ENCODE measurements around the gene SLC30A2. TPM values are rescaled to one million over a fixed set of nuclear protein-coding genes. Genes with fewer than 3 reads are reported as not detected.

The SLC30A2 gene
- total RNA-seq, 2 experiments from 2014 or later, result not detected

- intact Hi-C loops (cut with DNase I, micrococcal nuclease), result no loop called here
- CTCF ChIA-PET, result interaction anchor here (1.1 kb wide), 1 partner anchor 22 kb away, joined by 3 read pairs; no protein-coding TSS in a partner anchor
- no peaks in the 10 kb centered on the region for H3K4me1 Mint-ChIP-seq
- H3K4me3 Mint-ChIP-seq, result no peak overlapping the region
- POLR2A ChIA-PET, result no interaction called here
- H3K27ac Mint-ChIP-seq, result no peak overlapping the region
- H3K36me3 Mint-ChIP-seq (ENCODE audit: low read depth), result no peaks in the 10 kb centered on the region
- peaks cover 17% of the 10 kb centered on the region for H3K27me3 Mint-ChIP-seq
- no peaks in the 10 kb centered on the region for H3K9me3 Mint-ChIP-seq (ENCODE audit: low read depth)
- DNase-seq, result no peak
- ATAC-seq, result no peak
Observed at GRCh38 chr1:26081267-26082019, 35.5 kb upstream of the SLC30A2 start.

GRCh38 chr1:26079960-26080814, 34.3 kb upstream of the SLC30A2 start:
- Mint-ChIP-seq H3K9me3 (ENCODE audit: low read depth) (no peaks in the 10 kb centered on the region), H3K4me3 (no peak overlapping the region), H3K27me3 (peaks cover 13% of the 10 kb centered on the region), H3K27ac (no peak overlapping the region), H3K4me1 (no peaks in the 10 kb centered on the region), H3K36me3 (ENCODE audit: low read depth) (no peaks in the 10 kb centered on the region)
- DNase-seq (no peak), ATAC-seq (no peak)
- intact Hi-C loops (cut with DNase I, micrococcal nuclease), result no loop called here
- ChIA-PET CTCF (interaction anchor here (0.6 to 1.1 kb wide), 3 partner anchors 23 to 154 kb away, joined by 3 to 4 read pairs (median 4); partner anchors contain the start of gene CEP85), POLR2A (no interaction called here)

GRCh38 chr1:26079178-26079563, 33.3 kb upstream of the SLC30A2 start:
- no peaks in the 10 kb centered on the region for H3K4me1 Mint-ChIP-seq
- no peaks in the 10 kb centered on the region for H3K36me3 Mint-ChIP-seq (ENCODE audit: low read depth)
- ATAC-seq (no peak), DNase-seq (no peak)
- H3K27me3 Mint-ChIP-seq, result peaks cover 9% of the 10 kb centered on the region
- H3K9me3 Mint-ChIP-seq (ENCODE audit: low read depth), result no peaks in the 10 kb centered on the region
- intact Hi-C loops (cut with DNase I, micrococcal nuclease), result no loop called here
- ChIA-PET POLR2A (no interaction called here), CTCF (no interaction called here)
- H3K4me3 Mint-ChIP-seq, result no peak overlapping the region
- H3K27ac Mint-ChIP-seq, result no peak overlapping the region

- Mint-ChIP-seq H3K4me1 (no peaks in the 10 kb centered on the region), H3K27me3 (peaks cover 7% of the 10 kb centered on the region), H3K36me3 (ENCODE audit: low read depth) (no peaks in the 10 kb centered on the region), H3K27ac (no peak overlapping the region), H3K9me3 (ENCODE audit: low read depth) (no peaks in the 10 kb centered on the region), H3K4me3 (no peak overlapping the region)
- ChIA-PET CTCF (interaction anchor here (1.8 kb wide), 1 partner anchor 67 kb away, joined by 5 read pairs; no protein-coding TSS in a partner anchor), POLR2A (no interaction called here)
- no peak for DNase-seq
- intact Hi-C loops (cut with DNase I, micrococcal nuclease), result no loop called here
- no peak for ATAC-seq
Observed at GRCh38 chr1:26078286-26079177, 32.6 kb upstream of the SLC30A2 start.

- intact Hi-C loops (cut with DNase I, micrococcal nuclease), result no loop called here
- Mint-ChIP-seq H3K4me3 (no peak overlapping the region), H3K36me3 (ENCODE audit: low read depth) (no peaks in the 10 kb centered on the region), H3K27ac (no peak overlapping the region), H3K9me3 (ENCODE audit: low read depth) (no peaks in the 10 kb centered on the region), H3K4me1 (no peaks in the 10 kb centered on the region), H3K27me3 (peaks cover 12% of the 10 kb centered on the region)
- ATAC-seq (no peak), DNase-seq (no peak)
- CTCF ChIA-PET, result interaction anchor here (1.8 kb wide), 1 partner anchor 68 kb away, joined by 5 read pairs; no protein-coding TSS in a partner anchor
- POLR2A ChIA-PET, result no interaction called here
Observed at GRCh38 chr1:26077524-26077923, 31.6 kb upstream of the SLC30A2 start.

GRCh38 chr1:26075421-26076144, 29.7 kb upstream of the SLC30A2 start:
- H3K4me3 Mint-ChIP-seq, result no peak overlapping the region
- ATAC-seq, result no peak
- DNase-seq, result no peak
- H3K9me3 Mint-ChIP-seq (ENCODE audit: low read depth), result no peaks in the 10 kb centered on the region
- ChIA-PET CTCF (interaction anchor here (1.1 kb wide), 1 partner anchor 39 kb away, joined by 4 read pairs; no protein-coding TSS in a partner anchor), POLR2A (no interaction called here)
- intact Hi-C loops (cut with DNase I, micrococcal nuclease), result no loop called here
- no peaks in the 10 kb centered on the region for H3K4me1 Mint-ChIP-seq
- peaks cover 17% of the 10 kb centered on the region for H3K27me3 Mint-ChIP-seq
- no peaks in the 10 kb centered on the region for H3K36me3 Mint-ChIP-seq (ENCODE audit: low read depth)
- H3K27ac Mint-ChIP-seq, result no peak overlapping the region

GRCh38 chr1:26072305-26072704, 26.4 kb upstream of the SLC30A2 start:
- Mint-ChIP-seq H3K9me3 (ENCODE audit: low read depth) (no peaks in the 10 kb centered on the region), H3K27me3 (peaks cover 15% of the 10 kb centered on the region), H3K36me3 (ENCODE audit: low read depth) (no peaks in the 10 kb centered on the region), H3K27ac (no peak overlapping the region), H3K4me3 (no peak overlapping the region), H3K4me1 (no peaks in the 10 kb centered on the region)
- ChIA-PET POLR2A (no interaction called here), CTCF (no interaction called here)
- DNase-seq (no peak), ATAC-seq (no peak)
- intact Hi-C loops (cut with DNase I, micrococcal nuclease), result no loop called here

- Mint-ChIP-seq H3K27me3 (peaks cover 12% of the 10 kb centered on the region), H3K27ac (no peak overlapping the region), H3K4me3 (no peak overlapping the region), H3K4me1 (no peaks in the 10 kb centered on the region), H3K9me3 (ENCODE audit: low read depth) (no peaks in the 10 kb centered on the region), H3K36me3 (ENCODE audit: low read depth) (no peaks in the 10 kb centered on the region)
- ATAC-seq (no peak), DNase-seq (no peak)
- POLR2A ChIA-PET, result no interaction called here
- CTCF ChIA-PET, result interaction anchor here (0.8 to 1.4 kb wide), 4 partner anchors 19 to 74 kb away, joined by 3 to 6 read pairs (median 3); no protein-coding TSS in a partner anchor
- intact Hi-C loops (cut with DNase I, micrococcal nuclease), result no loop called here
Observed at GRCh38 chr1:26070963-26071342, 25.0 kb upstream of the SLC30A2 start.

GRCh38 chr1:26070296-26070962, 24.5 kb upstream of the SLC30A2 start:
- ChIA-PET CTCF (interaction anchor here (0.8 to 1.4 kb wide), 4 partner anchors 18 to 74 kb away, joined by 3 to 6 read pairs (median 3); no protein-coding TSS in a partner anchor), POLR2A (no interaction called here)
- Mint-ChIP-seq H3K9me3 (ENCODE audit: low read depth) (no peaks in the 10 kb centered on the region), H3K36me3 (ENCODE audit: low read depth) (no peaks in the 10 kb centered on the region), H3K27me3 (peaks cover 12% of the 10 kb centered on the region), H3K4me3 (no peak overlapping the region), H3K27ac (no peak overlapping the region), H3K4me1 (no peaks in the 10 kb centered on the region)
- intact Hi-C loops (cut with DNase I, micrococcal nuclease), result no loop called here
- ATAC-seq (no peak), DNase-seq (no peak)

GRCh38 chr1:26069941-26070295, 24.0 kb upstream of the SLC30A2 start:
- ChIA-PET POLR2A (no interaction called here), CTCF (interaction anchor here (1.3 to 1.4 kb wide), 2 partner anchors 35 to 75 kb away, joined by 3 to 6 read pairs; no protein-coding TSS in a partner anchor)
- no peaks in the 10 kb centered on the region for H3K36me3 Mint-ChIP-seq (ENCODE audit: low read depth)
- ATAC-seq, result no peak
- intact Hi-C loops (cut with DNase I, micrococcal nuclease), result no loop called here
- H3K4me1 Mint-ChIP-seq, result no peaks in the 10 kb centered on the region
- H3K27me3 Mint-ChIP-seq, result peaks cover 12% of the 10 kb centered on the region
- no peaks in the 10 kb centered on the region for H3K9me3 Mint-ChIP-seq (ENCODE audit: low read depth)
- DNase-seq, result no peak
- no peak overlapping the region for H3K4me3 Mint-ChIP-seq
- no peak overlapping the region for H3K27ac Mint-ChIP-seq
